Measurements from ENCODE around the gene SPEF1. TPM values are rescaled to one million over a fixed set of nuclear protein-coding genes. Genes with fewer than 3 reads are reported as not detected.

The SPEF1 gene
- total and polyA plus RNA-seq, 10 of the 15 experiments (the other 5 are each of a cell fraction or from before 2014, with no cell fraction given), result 0.12 TPM; not detected in 9

DNA sequence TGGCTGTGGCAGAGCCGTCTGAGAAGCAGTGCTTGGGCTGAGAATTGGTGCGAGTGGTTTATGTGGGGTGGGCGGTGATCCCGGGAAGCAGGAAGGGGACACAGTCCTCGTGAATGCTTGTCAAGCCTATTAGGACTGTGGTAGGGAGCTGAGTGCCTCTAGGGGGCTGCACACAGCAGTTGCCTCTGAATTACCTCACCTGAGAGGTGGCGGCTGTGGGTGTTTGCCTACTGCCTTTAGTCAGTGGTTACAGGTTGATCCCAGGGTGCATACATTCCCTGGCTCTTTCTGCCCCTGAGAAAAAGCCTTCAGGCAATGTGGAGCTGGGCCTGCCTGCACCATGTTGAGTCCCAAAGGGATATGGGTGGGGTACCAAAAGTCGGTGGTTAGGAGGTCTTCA is 44.3 kb upstream of the SPEF1 start:
- ChIA-PET RAD21 (ENCODE audit: unreplicated experiment) (no interaction called here), CTCF (interaction anchor here (0.8 to 2.9 kb wide), 3 partner anchors 29 to 39 kb away, joined by 4 to 12 read pairs (median 8); partner anchors contain the start of gene CENPB), SMC1A (ENCODE audit: uncharacterized antibody, unreplicated experiment) (interaction anchor here (0.8 kb wide), 1 partner anchor 184 kb away, joined by 3 read pairs; no protein-coding TSS in a partner anchor), POLR2A (interaction anchor here (0.6 kb wide), 1 partner anchor 68 kb away, joined by 4 read pairs; no protein-coding TSS in a partner anchor)
- no peak overlapping the region for H3K9ac ChIP-seq (ENCODE audit: control insufficient read depth, insufficient read depth, low read length)
- H3K36me3 ChIP-seq (ENCODE audit: control insufficient read depth in 2 of 2, insufficient read depth in 2 of 2, low read length in 1 of 2), result peaks cover 5 to 9% of the 10 kb centered on the region in 2 experiments
- H2AFZ ChIP-seq (ENCODE audit: control insufficient read depth, low read depth, low read length), result no peak overlapping the region
- no peak overlapping the region for H3K27ac ChIP-seq (ENCODE audit: control insufficient read depth, insufficient read depth)
- FAIRE-seq (no peak), ATAC-seq (no peak), DNase-seq (ENCODE audit: low read depth, low spot score) (no peak)
- BruUV-seq (replicated peaks), result no TSS peak
- in situ Hi-C loops (cut with MboI), result no loop called here
- intact Hi-C loops (cut with micrococcal nuclease; ENCODE audit: unreplicated experiment), result no loop called here
- peaks cover 7% of the 10 kb centered on the region for H3K79me2 ChIP-seq (ENCODE audit: control insufficient read depth, insufficient read depth, low read length)
- H3K9me3 ChIP-seq (replicated peaks; ENCODE audit: control insufficient read depth, insufficient read depth, low read length), result no peaks in the 10 kb centered on the region
- H3K27me3 ChIP-seq (replicated peaks in 1 of 2; ENCODE audit: control insufficient read depth in 2 of 2, insufficient read depth in 2 of 2, low read length in 1 of 2), result no peaks in the 10 kb centered on the region
- no peak for TF ChIP-seq FOXK2 (IDR thresholded peaks at IDR 0.05)
- TF ChIP-seq KAT2A (conservative IDR thresholded peaks at IDR 0.05; ENCODE audit: control insufficient read depth, low read depth, low read length), result no peak
- TF ChIP-seq STAT1 (conservative IDR thresholded peaks at IDR 0.05), result no peak
- no peak for TF ChIP-seq SREBF1 (IDR thresholded peaks at IDR 0.05; ENCODE audit: low read length)
- TF ChIP-seq ZBED1 (IDR thresholded peaks at IDR 0.05; ENCODE audit: borderline replicate concordance), result no peak
- no peak for TF ChIP-seq IKZF1 (conservative IDR thresholded peaks at IDR 0.05)
- TF ChIP-seq, protein P1, sequence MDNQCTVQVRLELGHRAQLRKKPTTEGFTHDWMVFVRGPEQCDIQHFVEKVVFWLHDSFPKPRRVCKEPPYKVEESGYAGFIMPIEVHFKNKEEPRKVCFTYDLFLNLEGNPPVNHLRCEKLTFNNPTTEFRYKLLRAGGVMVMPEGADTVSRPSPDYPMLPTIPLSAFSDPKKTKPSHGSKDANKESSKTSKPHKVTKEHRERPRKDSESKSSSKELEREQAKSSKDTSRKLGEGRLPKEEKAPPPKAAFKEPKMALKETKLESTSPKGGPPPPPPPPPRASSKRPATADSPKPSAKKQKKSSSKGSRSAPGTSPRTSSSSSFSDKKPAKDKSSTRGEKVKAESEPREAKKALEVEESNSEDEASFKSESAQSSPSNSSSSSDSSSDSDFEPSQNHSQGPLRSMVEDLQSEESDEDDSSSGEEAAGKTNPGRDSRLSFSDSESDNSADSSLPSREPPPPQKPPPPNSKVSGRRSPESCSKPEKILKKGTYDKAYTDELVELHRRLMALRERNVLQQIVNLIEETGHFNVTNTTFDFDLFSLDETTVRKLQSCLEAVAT (IDR thresholded peaks at IDR 0.05), result no peak
- no peak for TF ChIP-seq ESRRA (IDR thresholded peaks at IDR 0.05; ENCODE audit: low read length)
- TF ChIP-seq, protein P2, sequence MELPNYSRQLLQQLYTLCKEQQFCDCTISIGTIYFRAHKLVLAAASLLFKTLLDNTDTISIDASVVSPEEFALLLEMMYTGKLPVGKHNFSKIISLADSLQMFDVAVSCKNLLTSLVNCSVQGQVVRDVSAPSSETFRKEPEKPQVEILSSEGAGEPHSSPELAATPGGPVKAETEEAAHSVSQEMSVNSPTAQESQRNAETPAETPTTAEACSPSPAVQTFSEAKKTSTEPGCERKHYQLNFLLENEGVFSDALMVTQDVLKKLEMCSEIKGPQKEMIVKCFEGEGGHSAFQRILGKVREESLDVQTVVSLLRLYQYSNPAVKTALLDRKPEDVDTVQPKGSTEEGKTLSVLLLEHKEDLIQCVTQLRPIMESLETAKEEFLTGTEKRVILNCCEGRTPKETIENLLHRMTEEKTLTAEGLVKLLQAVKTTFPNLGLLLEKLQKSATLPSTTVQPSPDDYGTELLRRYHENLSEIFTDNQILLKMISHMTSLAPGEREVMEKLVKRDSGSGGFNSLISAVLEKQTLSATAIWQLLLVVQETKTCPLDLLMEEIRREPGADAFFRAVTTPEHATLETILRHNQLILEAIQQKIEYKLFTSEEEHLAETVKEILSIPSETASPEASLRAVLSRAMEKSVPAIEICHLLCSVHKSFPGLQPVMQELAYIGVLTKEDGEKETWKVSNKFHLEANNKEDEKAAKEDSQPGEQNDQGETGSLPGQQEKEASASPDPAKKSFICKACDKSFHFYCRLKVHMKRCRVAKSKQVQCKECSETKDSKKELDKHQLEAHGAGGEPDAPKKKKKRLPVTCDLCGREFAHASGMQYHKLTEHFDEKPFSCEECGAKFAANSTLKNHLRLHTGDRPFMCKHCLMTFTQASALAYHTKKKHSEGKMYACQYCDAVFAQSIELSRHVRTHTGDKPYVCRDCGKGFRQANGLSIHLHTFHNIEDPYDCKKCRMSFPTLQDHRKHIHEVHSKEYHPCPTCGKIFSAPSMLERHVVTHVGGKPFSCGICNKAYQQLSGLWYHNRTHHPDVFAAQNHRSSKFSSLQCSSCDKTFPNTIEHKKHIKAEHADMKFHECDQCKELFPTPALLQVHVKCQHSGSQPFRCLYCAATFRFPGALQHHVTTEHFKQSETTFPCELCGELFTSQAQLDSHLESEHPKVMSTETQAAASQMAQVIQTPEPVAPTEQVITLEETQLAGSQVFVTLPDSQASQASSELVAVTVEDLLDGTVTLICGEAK (IDR thresholded peaks at IDR 0.05; ENCODE audit: borderline replicate concordance), result no peak
- TF ChIP-seq, protein P3, sequence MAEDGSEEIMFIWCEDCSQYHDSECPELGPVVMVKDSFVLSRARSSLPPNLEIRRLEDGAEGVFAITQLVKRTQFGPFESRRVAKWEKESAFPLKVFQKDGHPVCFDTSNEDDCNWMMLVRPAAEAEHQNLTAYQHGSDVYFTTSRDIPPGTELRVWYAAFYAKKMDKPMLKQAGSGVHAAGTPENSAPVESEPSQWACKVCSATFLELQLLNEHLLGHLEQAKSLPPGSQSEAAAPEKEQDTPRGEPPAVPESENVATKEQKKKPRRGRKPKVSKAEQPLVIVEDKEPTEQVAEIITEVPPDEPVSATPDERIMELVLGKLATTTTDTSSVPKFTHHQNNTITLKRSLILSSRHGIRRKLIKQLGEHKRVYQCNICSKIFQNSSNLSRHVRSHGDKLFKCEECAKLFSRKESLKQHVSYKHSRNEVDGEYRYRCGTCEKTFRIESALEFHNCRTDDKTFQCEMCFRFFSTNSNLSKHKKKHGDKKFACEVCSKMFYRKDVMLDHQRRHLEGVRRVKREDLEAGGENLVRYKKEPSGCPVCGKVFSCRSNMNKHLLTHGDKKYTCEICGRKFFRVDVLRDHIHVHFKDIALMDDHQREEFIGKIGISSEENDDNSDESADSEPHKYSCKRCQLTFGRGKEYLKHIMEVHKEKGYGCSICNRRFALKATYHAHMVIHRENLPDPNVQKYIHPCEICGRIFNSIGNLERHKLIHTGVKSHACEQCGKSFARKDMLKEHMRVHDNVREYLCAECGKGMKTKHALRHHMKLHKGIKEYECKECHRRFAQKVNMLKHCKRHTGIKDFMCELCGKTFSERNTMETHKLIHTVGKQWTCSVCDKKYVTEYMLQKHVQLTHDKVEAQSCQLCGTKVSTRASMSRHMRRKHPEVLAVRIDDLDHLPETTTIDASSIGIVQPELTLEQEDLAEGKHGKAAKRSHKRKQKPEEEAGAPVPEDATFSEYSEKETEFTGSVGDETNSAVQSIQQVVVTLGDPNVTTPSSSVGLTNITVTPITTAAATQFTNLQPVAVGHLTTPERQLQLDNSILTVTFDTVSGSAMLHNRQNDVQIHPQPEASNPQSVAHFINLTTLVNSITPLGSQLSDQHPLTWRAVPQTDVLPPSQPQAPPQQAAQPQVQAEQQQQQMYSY (CRISPR knock-in tag; IDR thresholded peaks at IDR 0.05), result no peak
- no peak for TF ChIP-seq CHD1 (IDR thresholded peaks at IDR 0.05; ENCODE audit: low read depth, low read length)
- no peak for TF ChIP-seq TCF7 (IDR thresholded peaks at IDR 0.05; ENCODE audit: borderline replicate concordance)
- no peak for TF ChIP-seq JUNB (IDR thresholded peaks at IDR 0.05)
- TF ChIP-seq NFXL1 (IDR thresholded peaks at IDR 0.05; ENCODE audit: borderline replicate concordance), result no peak
- TF ChIP-seq ZNF384 (IDR thresholded peaks at IDR 0.05; ENCODE audit: borderline replicate concordance, low read depth, low read length), result no peak
- TF ChIP-seq RAD21 (IDR thresholded peaks at IDR 0.05; ENCODE audit: insufficient read depth, low read depth, low read length), result no peak
- no peaks in the 10 kb centered on the region; the same call in 1 of the 2 replicates for H3K4me1 ChIP-seq (ENCODE audit: control insufficient read depth, insufficient read depth, low read length)
- H4K20me1 ChIP-seq (ENCODE audit: control insufficient read depth, insufficient read depth), result no peaks in the 10 kb centered on the region
- no peak overlapping the region for H3K4me2 ChIP-seq (ENCODE audit: control insufficient read depth, insufficient read depth)
- no peak overlapping the region for H3K4me3 ChIP-seq
- WGBS (ENCODE audit: insufficient coverage, insufficient replicate concordance, low lambda C conversion rate, missing lambda C conversion rate), result 79% methylated on average over 7 of the region's 7 CpGs
